Measurements from ENCODE around the gene PRR14L.

Gene PRR14L

GRCh38 chr22:31646186-31647019 is 103.5 kb downstream of the PRR14L start:
- no peak for DNase-seq (ENCODE audit: low read depth, low spot score)

GRCh38 chr22:31639436-31640039 is 110.4 kb downstream of the PRR14L start:
- DNase-seq (ENCODE audit: low read depth, low spot score), result no peak

GRCh38 chr22:31637891-31638618 is 111.9 kb downstream of the PRR14L start:
- no peak for DNase-seq (ENCODE audit: low read depth, low spot score)

GRCh38 chr22:31637447-31637890 is 112.5 kb downstream of the PRR14L start:
- no peak for DNase-seq (ENCODE audit: low read depth, low spot score)

- DNase-seq (ENCODE audit: low read depth, low spot score), result no peak
Measured at GRCh38 chr22:31635638-31636306, 114.2 kb downstream of the PRR14L start.

GRCh38 chr22:31631436-31631835 is 118.5 kb downstream of the PRR14L start:
- DNase-seq (ENCODE audit: low read depth, low spot score), result no peak

Data from activated naive CD8-positive, alpha-beta T cell treated with anti-CD3 and anti-CD28 coated beads, Interleukin-2, amount 50 U/mL, for 16 hours (primary cell).